H9 (cell line): Measurements from ENCODE around the gene SBK2. TPM values are rescaled to one million over a fixed set of nuclear protein-coding genes. Genes with fewer than 3 reads are reported as not detected.

Experiments
- DNase-seq: peaks from one replicate; pipeline ENCODE4 v3.0.0-alpha.2; 2017
- H2AFZ ChIP-seq: one replicate; pipeline ENCODE4 v1.6.1; 2013; ENCODE audit warnings: mild to moderate bottlenecking, low read length, control low read depth, moderate library complexity
- H2AK5ac ChIP-seq: 2 replicates; pipeline ENCODE4 v1.6.1; 2013; ENCODE audit warnings: low read length, control low read depth, mixed read lengths; ENCODE audit not compliant: insufficient read length
- H2BK120ac ChIP-seq: one replicate; pipeline ENCODE4 v1.6.1; 2013; ENCODE audit warnings: low read depth, mild to moderate bottlenecking, low read length, control low read depth, inconsistent platforms; ENCODE audit not compliant: poor library complexity, severe bottlenecking
- H2BK12ac ChIP-seq: 2 replicates; pipeline ENCODE4 v1.6.1; 2013; ENCODE audit warnings: low read length, control low read depth, mixed read lengths, low read depth; ENCODE audit not compliant: insufficient read length
- H2BK15ac ChIP-seq: 2 replicates; pipeline ENCODE4 v1.6.1; 2013; ENCODE audit warnings: low read depth, low read length, control low read depth
- H2BK20ac ChIP-seq: one replicate; pipeline ENCODE4 v1.6.1; 2013; ENCODE audit warnings: low read depth, mild to moderate bottlenecking, low read length, control low read depth, inconsistent platforms; ENCODE audit not compliant: poor library complexity, severe bottlenecking
- H2BK5ac ChIP-seq: 2 replicates; pipeline ENCODE4 v1.6.1; 2013; ENCODE audit warnings: low read length, control low read depth, mixed read lengths; ENCODE audit not compliant: insufficient read length
- H3K14ac ChIP-seq: 2 replicates; pipeline ENCODE4 v1.6.1; 2013; ENCODE audit warnings: low read length, control low read depth; ENCODE audit not compliant: insufficient read depth
- H3K18ac ChIP-seq: 2 replicates; pipeline ENCODE4 v1.6.1; 2013; ENCODE audit warnings: low read depth, mild to moderate bottlenecking, mixed read lengths, low read length, control low read depth; ENCODE audit not compliant: insufficient read length
- H3K23ac ChIP-seq: 2 replicates; pipeline ENCODE4 v1.6.1; 2013; ENCODE audit warnings: low read length, control low read depth, mixed read lengths, low read depth; ENCODE audit not compliant: insufficient read length
- H3K23me2 ChIP-seq: 2 replicates; pipeline ENCODE4 v1.6.1; 2013; ENCODE audit warnings: low read depth, mild to moderate bottlenecking, mixed read lengths, low read length, control low read depth; ENCODE audit not compliant: insufficient read length, poor library complexity, severe bottlenecking
- H3K27ac ChIP-seq: 2 replicates; pipeline ENCODE4 v1.5.1; 2013; ENCODE audit warnings: low read length, control low read depth, mixed read lengths, low read depth; ENCODE audit not compliant: insufficient read length
- H3K27me3 ChIP-seq: 2 replicates; pipeline ENCODE4 v1.6.1; 2013; ENCODE audit warnings: low read length, control low read depth, inconsistent platforms; ENCODE audit not compliant: insufficient read depth
- H3K4ac ChIP-seq: 2 replicates; pipeline ENCODE4 v1.6.1; 2013; ENCODE audit warnings: low read depth, mild to moderate bottlenecking, control low read depth, inconsistent platforms, low read length, moderate library complexity
- H3K4me1 ChIP-seq: 2 replicates; pipeline ENCODE4 v1.6.1; 2013; ENCODE audit warnings: low read length, control low read depth, inconsistent platforms; ENCODE audit not compliant: insufficient read depth
- H3K4me2 ChIP-seq: 2 replicates; pipeline ENCODE4 v1.6.1; 2013; ENCODE audit warnings: low read length, control low read depth, mixed read lengths; ENCODE audit not compliant: insufficient read length, insufficient read depth
- H3K56ac ChIP-seq: 2 replicates; pipeline ENCODE4 v1.6.1; 2013; ENCODE audit warnings: low read depth, mild to moderate bottlenecking, mixed read lengths, low read length, control low read depth; ENCODE audit not compliant: insufficient read length
- H3K79me1 ChIP-seq: 2 replicates; pipeline ENCODE4 v1.6.1; 2013; ENCODE audit warnings: low read depth, mild to moderate bottlenecking, moderate library complexity, low read length, control low read depth, inconsistent platforms; ENCODE audit not compliant: insufficient read depth, poor library complexity, severe bottlenecking
- H3K79me2 ChIP-seq: 2 replicates; pipeline ENCODE4 v1.6.1; 2013; ENCODE audit warnings: low read length, control low read depth, inconsistent platforms; ENCODE audit not compliant: insufficient read depth
- H3K9ac ChIP-seq: 2 replicates; pipeline ENCODE4 v1.6.1; 2013; ENCODE audit warnings: low read length, control low read depth, mixed read lengths; ENCODE audit not compliant: insufficient read length; ENCODE audit errors: extremely low read depth
- H3K9me3 ChIP-seq: one replicate; pipeline ENCODE4 v1.6.1; 2013; ENCODE audit warnings: low read depth, low read length, inconsistent platforms; ENCODE audit not compliant: control insufficient read depth
- H3T11ph ChIP-seq: one replicate; pipeline ENCODE4 v1.6.1; 2013; ENCODE audit warnings: mild to moderate bottlenecking, low read length, control low read depth, inconsistent platforms
- H4K20me1 ChIP-seq: one replicate; pipeline ENCODE4 v1.6.1; 2013; ENCODE audit not compliant: control insufficient read depth, insufficient read length, insufficient read depth
- H4K5ac ChIP-seq: 2 replicates; pipeline ENCODE4 v1.6.1; 2013; ENCODE audit warnings: low read depth, mild to moderate bottlenecking, mixed read lengths, low read length, control low read depth; ENCODE audit not compliant: insufficient read length
- H4K8ac ChIP-seq: replicated peaks from 2 replicates; pipeline ENCODE4 v1.6.1; 2013; ENCODE audit warnings: low read length, control low read depth, mixed read lengths, low read depth; ENCODE audit not compliant: insufficient read length
- H4K91ac ChIP-seq: 2 replicates; pipeline ENCODE4 v1.6.1; 2013; ENCODE audit warnings: low read depth, mild to moderate bottlenecking, moderate library complexity, mixed read lengths, low read length, control low read depth; ENCODE audit not compliant: insufficient read length
- H3K27ac Mint-ChIP-seq, 3 experiments: 2 replicates in 2 of 3; 3 replicates in 1 of 3; pipeline ENCODE4 v1.8.0; 2020 to 2021; ENCODE audit warnings: mixed read lengths in 3 of 3, mild to moderate bottlenecking in 1 of 3, moderate library complexity in 1 of 3
- H3K27me3 Mint-ChIP-seq: 2 replicates; pipeline ENCODE4 v1.8.0; 2021; ENCODE audit warnings: low read depth, mild to moderate bottlenecking, moderate library complexity, mixed read lengths
- H3K36me3 Mint-ChIP-seq, 3 experiments: 2 replicates in 2 of 3; 3 replicates in 1 of 3; pipeline ENCODE4 v1.8.0; 2020 to 2021; ENCODE audit warnings: low read depth in 3 of 3, mixed read lengths in 3 of 3; ENCODE audit not compliant: insufficient read depth in 1 of 3
- H3K4me1 Mint-ChIP-seq, 2 experiments: 2 replicates each; pipeline ENCODE4 v1.8.0; 2020; ENCODE audit warnings: mixed read lengths in 2 of 2
- H3K4me3 Mint-ChIP-seq, 2 experiments: 2 replicates in 1 of 2; 3 replicates in 1 of 2; pipeline ENCODE4 v1.8.0; 2020 to 2021; ENCODE audit warnings: mild to moderate bottlenecking in 2 of 2, mixed read lengths in 2 of 2, moderate library complexity in 1 of 2
- H3K9me3 Mint-ChIP-seq, 2 experiments: 2 replicates in 1 of 2; 3 replicates in 1 of 2; pipeline ENCODE4 v1.8.0; 2020; ENCODE audit warnings: mild to moderate bottlenecking in 2 of 2, mixed read lengths in 2 of 2, moderate library complexity in 1 of 2
- CTCF ChIP-seq: fragments of 200-600 bp; sonication (generic); conservative IDR thresholded peaks from 3 replicates; pipeline ENCODE4 v1.8.0; 2021; ENCODE audit warnings: antibody characterized with exemption, mild to moderate bottlenecking
- WGBS: extraction: QIAGEN DNeasy Blood & Tissue Kit; methylation state at CpG from one replicate; pipeline ENCODE4 v1.1.7; 2013; ENCODE audit warnings: missing lambda C conversion rate, low lambda C conversion rate, mixed read lengths; ENCODE audit not compliant: insufficient read length; ENCODE audit errors: extremely low coverage; 5-methylcytosine and 5-hydroxymethylcytosine counted together
- total RNA-seq: library from RNA; stranded (reverse); gene quantifications from 2 replicates; pipeline ENCODE4 v1.2.1, GENCODE V29; 2021

Gene SBK2
- total RNA-seq, 1 experiment from 2014 or later: 2.8 TPM

- no peak overlapping the region for H2AK5ac ChIP-seq
- H2AFZ ChIP-seq: no peak overlapping the region
- H3K23ac ChIP-seq: no peak overlapping the region
- Mint-ChIP-seq H3K4me3 (no peak overlapping the region), H3K27me3 (peaks cover 2% of the 10 kb centered on the region), H3K36me3 (no peaks in the 10 kb centered on the region), H3K9me3 (no peaks in the 10 kb centered on the region; a peak in 1 of 5 replicates), H3K27ac (no peak overlapping the region), H3K4me1 (peaks cover 36 to 56% of the 10 kb centered on the region in 2 experiments)
- H3K56ac ChIP-seq: no peak overlapping the region
- no peak overlapping the region for H3K4ac ChIP-seq
- no peak overlapping the region for H2BK20ac ChIP-seq
- peaks cover 7% of the 10 kb centered on the region for H3K23me2 ChIP-seq
- H3K9me3 ChIP-seq: no peaks in the 10 kb centered on the region
- no peak overlapping the region for H4K91ac ChIP-seq
- H4K5ac ChIP-seq: no peak overlapping the region
- no peak overlapping the region for H3T11ph ChIP-seq
- H3K18ac ChIP-seq: no peak overlapping the region
- no peak overlapping the region for H2BK12ac ChIP-seq
- no CpG with 5 or more reads among the region's 5 CpGs for WGBS
- no peak overlapping the region for H3K9ac ChIP-seq
- H3K79me1 ChIP-seq: no peaks in the 10 kb centered on the region
- no peaks in the 10 kb centered on the region for H4K20me1 ChIP-seq
- no peak overlapping the region for H3K14ac ChIP-seq
- no peaks in the 10 kb centered on the region for H3K27me3 ChIP-seq
- no peak overlapping the region for H3K27ac ChIP-seq
- H2BK5ac ChIP-seq: no peak overlapping the region
- no peak overlapping the region for H2BK15ac ChIP-seq
- no peak for DNase-seq
- TF ChIP-seq CTCF: no peak
- peaks cover 8% of the 10 kb centered on the region; the same call in 1 of the 2 replicates for H3K4me1 ChIP-seq
- no peak overlapping the region for H2BK120ac ChIP-seq
- H3K4me2 ChIP-seq: no peak overlapping the region
- no peak overlapping the region for H4K8ac ChIP-seq
- no peaks in the 10 kb centered on the region for H3K79me2 ChIP-seq
Observed at GRCh38 chr19:55552206-55552605, 15.3 kb upstream of the SBK2 start.
